NOMO-1 treated with DMSO at 0.1 percent for 48 hours (cell line): ENCODE data around the gene CHST10.

Source experiments
- DNase-seq: peaks from one replicate; lab custom pipeline; 2025; ENCODE audit not compliant: unreplicated experiment; lab: John Stamatoyannopoulos, UW

The CHST10 gene

DNA sequence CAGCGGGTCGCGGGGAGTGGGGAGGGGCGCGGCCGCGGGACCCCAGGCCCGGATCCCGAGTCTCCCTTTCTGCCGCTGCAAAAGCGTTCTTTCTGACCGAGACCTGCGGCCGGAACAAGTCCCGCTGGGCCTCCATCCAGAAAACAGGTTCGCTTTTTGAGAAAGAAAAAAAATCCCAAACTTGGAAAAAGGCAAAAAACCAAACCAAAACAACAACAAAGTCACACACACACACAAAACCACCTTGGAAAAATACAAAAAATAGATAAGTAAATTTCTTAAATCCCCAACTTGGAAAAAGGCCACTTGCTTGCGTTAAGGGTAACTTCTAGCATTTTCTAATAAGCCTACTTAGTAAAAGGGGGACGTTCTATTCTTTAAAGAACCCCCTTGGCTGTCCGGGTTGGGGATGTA lies 250 bp upstream of the CHST10 start:
- no peak for DNase-seq

GRCh38 chr2:100416397-100416934 lies 1.0 kb downstream of the CHST10 start:
- no peak for DNase-seq

GRCh38 chr2:100413571-100413970 lies 3.9 kb downstream of the CHST10 start:
- DNase-seq = no peak

DNA sequence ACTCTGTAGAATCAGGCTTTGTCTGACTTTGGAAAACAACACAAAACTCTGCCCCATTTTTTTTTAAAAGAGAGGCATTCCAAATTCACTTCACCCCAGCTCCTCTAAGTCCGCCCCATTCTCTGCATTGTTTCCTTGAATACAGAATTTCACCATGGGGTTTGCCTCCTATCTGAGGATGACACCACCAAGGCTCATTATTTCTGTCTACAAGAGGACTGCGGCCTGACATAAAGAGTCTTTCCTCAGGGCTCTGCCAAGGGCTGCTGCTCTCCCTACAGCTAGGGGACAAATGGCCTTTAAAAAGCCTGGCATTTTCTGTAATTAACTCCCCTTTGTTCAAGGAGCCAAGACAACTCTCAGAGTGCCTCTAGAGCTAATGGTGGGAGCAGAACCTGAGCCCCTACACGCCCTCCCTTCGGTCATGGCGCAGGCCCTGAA lies 4.6 kb downstream of the CHST10 start:
- no peak for DNase-seq

DNA sequence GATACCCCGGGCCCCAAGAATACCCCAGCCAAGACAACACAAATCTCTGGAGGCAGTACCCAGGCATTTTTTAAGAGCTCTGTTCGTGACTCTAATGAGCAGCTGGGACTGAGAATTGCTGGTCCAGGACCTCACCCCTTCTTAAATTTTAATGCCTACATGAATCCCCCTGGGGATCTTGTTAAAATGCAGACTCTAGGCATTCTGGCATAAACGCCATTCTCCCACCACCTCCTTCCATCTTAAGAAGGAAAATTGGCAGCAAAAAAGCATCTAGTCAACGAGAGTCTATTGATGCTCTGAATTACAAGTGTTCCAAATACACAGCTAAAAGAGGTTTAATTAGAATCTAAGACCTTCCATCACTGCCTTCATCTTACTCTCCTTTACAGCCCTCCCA lies 5.0 kb downstream of the CHST10 start:
- no peak for DNase-seq

- no peak for DNase-seq
Measured at GRCh38 chr2:100411841-100412292, 5.6 kb downstream of the CHST10 start.

DNA sequence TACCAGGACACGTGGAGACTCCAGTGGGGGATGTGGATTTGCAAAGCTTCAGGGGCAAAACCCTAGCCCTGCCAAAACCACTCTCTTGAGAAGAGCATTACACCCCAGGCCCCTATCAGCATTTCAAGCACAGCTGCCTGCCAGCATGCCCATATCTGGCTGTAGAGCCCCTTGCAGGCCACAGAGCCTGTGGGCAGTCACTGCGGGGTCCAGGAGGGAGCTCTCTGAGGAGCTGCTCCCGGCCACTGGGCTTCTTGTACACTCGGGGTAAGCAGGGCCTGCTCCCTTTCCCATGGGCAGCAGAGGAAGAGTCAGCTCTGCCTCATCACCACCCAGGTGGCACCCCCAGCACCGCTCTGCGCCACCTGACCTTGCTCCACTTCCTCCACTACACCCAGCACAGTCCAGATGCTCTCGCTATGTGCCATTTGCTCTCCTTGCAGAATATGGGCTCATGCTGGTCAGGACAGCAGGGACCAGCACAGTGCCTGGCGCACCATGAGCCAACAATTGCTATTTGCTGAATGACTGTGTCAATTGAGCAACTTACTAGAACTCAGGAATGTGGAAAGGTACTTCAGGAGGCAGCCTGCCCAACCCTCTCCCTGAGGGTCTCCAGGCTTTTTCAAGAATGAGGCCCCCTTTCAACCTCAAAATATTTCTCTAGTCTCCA lies 7.4 kb downstream of the CHST10 start:
- no peak for DNase-seq

- no peak for DNase-seq
Measured at GRCh38 chr2:100409461-100409860, 8.0 kb downstream of the CHST10 start.

- DNase-seq = no peak
Measured at GRCh38 chr2:100408941-100409340, 8.5 kb downstream of the CHST10 start.

- DNase-seq = no peak
Measured at GRCh38 chr2:100408104-100408503, 9.4 kb downstream of the CHST10 start.

GRCh38 chr2:100407563-100407962 lies 9.9 kb downstream of the CHST10 start:
- DNase-seq = no peak

- no peak for DNase-seq
Measured at GRCh38 chr2:100407073-100407472, 10.4 kb downstream of the CHST10 start.

- no peak for DNase-seq
Measured at GRCh38 chr2:100406120-100406508, 11.4 kb downstream of the CHST10 start.

DNA sequence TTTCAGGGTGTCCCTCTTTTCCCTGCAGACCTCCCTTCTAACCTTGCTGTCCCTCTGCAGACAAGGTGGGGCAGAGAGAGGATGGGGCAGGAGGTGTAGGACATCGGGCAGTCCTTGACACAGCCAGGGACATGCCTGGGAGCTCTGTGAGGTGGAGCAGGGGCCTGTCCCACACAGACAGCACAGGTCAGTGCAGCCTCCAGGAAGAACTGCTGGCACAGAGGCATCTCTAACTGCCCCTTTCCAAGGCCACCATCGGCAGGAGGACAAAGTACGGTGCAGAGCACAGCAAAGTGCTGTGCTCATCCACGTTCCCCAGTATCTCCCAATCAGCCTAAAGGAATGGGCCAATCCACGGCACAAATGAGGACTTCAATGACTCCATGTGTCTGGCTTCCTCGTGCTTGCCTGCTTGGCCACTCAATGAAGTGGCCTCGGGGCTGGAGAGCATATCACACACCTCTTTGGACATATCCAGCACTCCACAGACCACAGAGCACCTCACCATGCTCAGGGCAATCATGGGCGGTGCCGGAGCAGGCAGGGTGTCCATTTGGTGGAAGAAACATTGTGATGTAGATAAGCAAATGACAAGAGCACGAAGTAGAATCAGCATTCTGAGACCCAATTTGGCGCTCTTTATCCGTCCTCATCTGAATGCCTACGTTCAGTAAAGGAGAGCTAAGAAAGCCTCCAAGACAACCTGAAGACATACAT lies 11.9 kb downstream of the CHST10 start:
- no peak for DNase-seq

DNA sequence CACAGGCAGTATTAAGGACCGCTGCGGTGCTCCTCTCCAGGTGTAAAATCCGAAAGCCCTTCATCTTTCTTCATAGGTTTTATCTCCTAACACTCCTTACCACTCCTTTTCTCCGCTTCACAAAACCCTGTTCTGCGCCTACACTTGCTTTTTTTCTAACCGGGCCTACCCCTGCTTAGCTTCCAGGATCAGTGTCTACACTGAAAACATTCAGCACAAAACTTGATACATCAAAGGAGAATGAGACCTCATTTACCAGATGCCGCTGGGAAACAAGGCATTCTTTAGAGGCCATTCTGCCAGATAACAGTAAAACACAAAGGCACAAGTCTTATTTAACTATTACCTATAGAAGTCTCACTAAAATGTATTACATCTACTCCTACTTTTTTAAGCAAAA lies 13.1 kb downstream of the CHST10 start:
- no peak for DNase-seq

- DNase-seq = no peak
Measured at GRCh38 chr2:100403722-100404121, 13.7 kb downstream of the CHST10 start.

DNA sequence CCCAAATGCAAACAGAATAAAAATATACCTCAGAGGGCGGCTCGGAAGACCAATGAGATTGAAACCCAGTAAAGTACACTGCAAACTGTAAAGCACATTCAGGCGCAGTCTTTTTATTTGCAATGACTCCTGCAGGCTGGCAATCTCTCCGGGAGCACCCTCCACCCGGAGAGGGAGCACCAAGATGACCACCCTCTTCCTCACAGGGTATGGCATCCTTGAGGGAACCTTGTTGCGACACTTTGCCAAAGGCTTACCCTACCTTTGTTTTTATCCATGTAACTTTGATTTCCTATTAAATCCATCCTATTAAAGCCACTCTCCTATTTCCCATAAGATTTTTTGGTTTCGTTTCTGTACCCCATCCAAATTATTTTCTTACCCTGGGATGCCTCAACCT lies 16.2 kb downstream of the CHST10 start:
- DNase-seq = no peak

DNA sequence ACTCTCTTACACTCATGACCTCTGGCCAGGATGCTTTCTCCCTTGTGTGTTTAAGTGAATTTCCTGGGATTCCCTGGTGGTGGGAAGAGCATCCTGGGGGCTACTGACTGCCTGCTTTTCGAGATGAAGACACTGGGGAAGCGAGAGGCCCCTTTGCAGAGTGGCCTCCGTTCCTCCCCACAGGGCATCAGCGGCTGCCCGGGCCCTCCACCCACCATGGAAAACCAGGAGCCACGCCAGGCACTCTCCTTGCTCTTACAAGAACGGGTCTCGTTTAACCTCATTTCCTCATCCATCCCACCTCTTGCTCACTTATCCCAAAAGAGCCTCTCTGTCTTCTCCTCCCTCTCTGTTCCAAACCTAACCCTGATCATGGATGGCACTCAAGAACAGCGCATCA lies 17.8 kb downstream of the CHST10 start:
- no peak for DNase-seq

GRCh38 chr2:100397976-100398375 lies 19.5 kb downstream of the CHST10 start:
- DNase-seq = no peak

GRCh38 chr2:100397118-100397860 lies 20.2 kb downstream of the CHST10 start:
- DNase-seq = no peak

- DNase-seq = no peak
Measured at GRCh38 chr2:100396483-100396882, 21.0 kb downstream of the CHST10 start.
